Measurements from ENCODE around the gene RRAGD. TPM values are rescaled to one million over a fixed set of nuclear protein-coding genes. Genes with fewer than 3 reads are reported as not detected.
A peak's percentile ranks its signal among the peaks of the same experiment; 100 is the strongest.

The RRAGD gene
- total and polyA plus RNA-seq, 7 donors = 34.8 to 163 (median 123) TPM

DNA sequence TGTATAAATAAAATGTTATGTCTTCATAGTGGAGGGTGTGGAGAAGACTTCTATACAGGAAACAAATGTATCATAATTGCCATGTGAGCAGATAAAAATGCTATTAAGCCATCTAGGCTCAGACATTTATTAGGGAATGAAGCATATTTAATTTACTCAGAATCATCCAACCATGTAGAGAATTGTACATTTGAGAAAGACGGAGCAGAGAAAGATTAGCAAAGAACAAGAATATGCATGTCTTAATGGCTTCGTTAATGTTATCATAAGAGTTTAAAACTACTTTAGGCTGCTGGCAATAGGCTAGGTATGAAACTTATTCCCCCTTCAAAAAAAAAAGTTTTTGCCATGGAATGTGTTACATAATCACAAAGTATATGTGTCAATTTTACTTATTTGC lies 26.9 kb upstream of the RRAGD start:
- Histone ChIP-seq H3K36me3 (ENCODE audit: insufficient read depth in 1 of 2, low read depth in 1 of 2) (no peaks in the 10 kb centered on the region), H3K27me3 (ENCODE audit: insufficient read depth in 3 of 3, low read length in 2 of 3) (no peaks in the 10 kb centered on the region), H3K4me1 (no peaks in the 10 kb centered on the region), H3K4me3 (no peak overlapping the region), H3K9me3 (no peaks in the 10 kb centered on the region), H3K27ac (no peak overlapping the region)
- TF ChIP-seq, protein P1, sequence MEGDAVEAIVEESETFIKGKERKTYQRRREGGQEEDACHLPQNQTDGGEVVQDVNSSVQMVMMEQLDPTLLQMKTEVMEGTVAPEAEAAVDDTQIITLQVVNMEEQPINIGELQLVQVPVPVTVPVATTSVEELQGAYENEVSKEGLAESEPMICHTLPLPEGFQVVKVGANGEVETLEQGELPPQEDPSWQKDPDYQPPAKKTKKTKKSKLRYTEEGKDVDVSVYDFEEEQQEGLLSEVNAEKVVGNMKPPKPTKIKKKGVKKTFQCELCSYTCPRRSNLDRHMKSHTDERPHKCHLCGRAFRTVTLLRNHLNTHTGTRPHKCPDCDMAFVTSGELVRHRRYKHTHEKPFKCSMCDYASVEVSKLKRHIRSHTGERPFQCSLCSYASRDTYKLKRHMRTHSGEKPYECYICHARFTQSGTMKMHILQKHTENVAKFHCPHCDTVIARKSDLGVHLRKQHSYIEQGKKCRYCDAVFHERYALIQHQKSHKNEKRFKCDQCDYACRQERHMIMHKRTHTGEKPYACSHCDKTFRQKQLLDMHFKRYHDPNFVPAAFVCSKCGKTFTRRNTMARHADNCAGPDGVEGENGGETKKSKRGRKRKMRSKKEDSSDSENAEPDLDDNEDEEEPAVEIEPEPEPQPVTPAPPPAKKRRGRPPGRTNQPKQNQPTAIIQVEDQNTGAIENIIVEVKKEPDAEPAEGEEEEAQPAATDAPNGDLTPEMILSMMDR (IDR thresholded peaks at IDR 0.05) = no peak
- no peak for DNase-seq
- WGBS, 3 donors = 96 to 99% (median 98%) methylated on average over 2 of the region's 2 CpGs
- ATAC-seq = no peak
- intact Hi-C loops (cut with DNase I) = no loop called here

DNA sequence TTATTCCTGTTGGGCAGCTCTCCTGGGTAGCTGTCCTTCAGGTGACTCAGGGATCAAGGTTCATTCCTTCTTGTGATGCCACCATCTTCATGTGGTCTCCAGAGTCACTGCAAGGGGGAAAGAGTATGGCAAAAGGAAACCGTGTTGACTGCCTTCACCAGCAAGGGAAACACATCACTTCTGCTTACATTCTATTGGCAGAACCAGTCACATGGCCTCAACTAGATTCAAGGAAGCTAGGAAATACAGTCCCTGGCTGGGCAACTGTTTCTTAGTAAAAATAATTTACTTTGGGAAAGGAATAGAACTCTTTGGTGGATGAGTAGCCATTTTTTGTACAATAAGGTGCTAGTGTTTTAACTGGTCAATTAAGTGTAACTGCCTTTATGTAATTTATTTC lies 26.2 kb upstream of the RRAGD start:
- H3K27ac ChIP-seq = no peak overlapping the region
- H3K4me1 ChIP-seq = no peaks in the 10 kb centered on the region
- H3K36me3 ChIP-seq (ENCODE audit: insufficient read depth in 1 of 2, low read depth in 1 of 2) = no peaks in the 10 kb centered on the region
- ATAC-seq (no peak), DNase-seq (no peak)
- no peak overlapping the region for H3K4me3 ChIP-seq
- intact Hi-C loops (cut with DNase I) = no loop called here
- no peaks in the 10 kb centered on the region for H3K27me3 ChIP-seq (ENCODE audit: insufficient read depth in 3 of 3, low read length in 2 of 3)
- TF ChIP-seq, protein P1 (IDR thresholded peaks at IDR 0.05) = no peak
- no peaks in the 10 kb centered on the region for H3K9me3 ChIP-seq
- whole genome bisulfite sequencing, 3 donors = 63 to 70% (median 67%) methylated on average over 1 of the region's 1 CpG

DNA sequence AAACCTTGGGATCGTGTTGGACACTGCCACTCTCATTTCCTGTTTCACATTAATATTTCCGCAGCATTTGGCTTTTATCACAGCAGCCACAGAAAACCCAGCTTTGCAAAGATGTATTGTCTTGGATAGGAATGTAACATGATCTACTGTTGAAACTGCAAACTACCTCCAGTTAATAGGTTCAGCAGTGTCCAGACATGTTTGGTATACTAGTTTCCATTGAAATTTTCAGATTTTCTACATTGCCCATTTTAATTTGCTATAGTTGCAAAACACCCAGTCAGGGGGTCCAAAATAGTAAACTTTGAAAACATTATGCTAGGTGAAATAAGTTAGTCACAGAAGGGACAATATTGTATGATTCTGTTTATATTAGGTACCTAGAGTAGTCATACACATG lies 24.2 kb upstream of the RRAGD start:
- Histone ChIP-seq H3K36me3 (ENCODE audit: insufficient read depth in 1 of 2, low read depth in 1 of 2) (no peaks in the 10 kb centered on the region), H3K27me3 (ENCODE audit: insufficient read depth in 3 of 3, low read length in 2 of 3) (no peaks in the 10 kb centered on the region), H3K9me3 (no peaks in the 10 kb centered on the region), H3K27ac (no peak overlapping the region), H3K4me1 (no peaks in the 10 kb centered on the region), H3K4me3 (no peak overlapping the region)
- ATAC-seq = no peak
- WGBS, 3 donors = 32 to 38% (median 36%) methylated on average over 2 of the region's 2 CpGs
- intact Hi-C loops (cut with DNase I) = no loop called here
- TF ChIP-seq, protein P1 (IDR thresholded peaks at IDR 0.05) = no peak
- no peak for DNase-seq

DNA sequence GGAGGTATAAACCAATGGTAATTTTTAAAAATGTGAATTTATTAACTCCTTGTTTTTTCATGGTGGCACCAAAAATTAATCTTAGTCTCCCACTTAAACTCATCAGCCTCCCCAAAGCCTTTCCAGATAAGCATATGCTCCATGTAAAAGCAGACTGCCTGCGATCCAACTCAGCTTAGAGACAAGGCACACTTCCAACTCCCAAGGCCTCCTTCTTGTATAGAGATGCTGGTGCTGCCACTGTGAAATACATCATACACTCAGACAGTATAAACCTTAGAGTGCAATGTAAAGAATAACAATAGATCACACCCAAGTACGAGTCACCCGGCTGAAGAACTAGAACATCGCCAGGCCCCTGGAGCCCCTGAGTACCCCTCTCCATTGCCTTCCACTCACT lies 22.9 kb upstream of the RRAGD start:
- peaks cover 0 to 3% (median 0%) of the 10 kb centered on the region in 3 donors for H3K27me3 ChIP-seq (ENCODE audit: insufficient read depth in 3 of 3, low read length in 2 of 3)
- WGBS, 3 donors = 87 to 92% (median 90%) methylated on average over 4 of the region's 4 CpGs
- no peaks in the 10 kb centered on the region for H3K36me3 ChIP-seq (ENCODE audit: insufficient read depth in 1 of 2, low read depth in 1 of 2)
- ATAC-seq (no peak), DNase-seq (no peak)
- H3K4me1 ChIP-seq = no peaks in the 10 kb centered on the region
- intact Hi-C loops (cut with DNase I) = loop anchor here in 1 of 2 donors (5.0 kb wide), 1 partner anchor 242 kb away; no protein-coding TSS in a partner anchor
- H3K4me3 ChIP-seq = no peak overlapping the region
- TF ChIP-seq, protein P1 (IDR thresholded peaks at IDR 0.05) = no peak
- H3K9me3 ChIP-seq = no peaks in the 10 kb centered on the region
- H3K27ac ChIP-seq = no peak overlapping the region

DNA sequence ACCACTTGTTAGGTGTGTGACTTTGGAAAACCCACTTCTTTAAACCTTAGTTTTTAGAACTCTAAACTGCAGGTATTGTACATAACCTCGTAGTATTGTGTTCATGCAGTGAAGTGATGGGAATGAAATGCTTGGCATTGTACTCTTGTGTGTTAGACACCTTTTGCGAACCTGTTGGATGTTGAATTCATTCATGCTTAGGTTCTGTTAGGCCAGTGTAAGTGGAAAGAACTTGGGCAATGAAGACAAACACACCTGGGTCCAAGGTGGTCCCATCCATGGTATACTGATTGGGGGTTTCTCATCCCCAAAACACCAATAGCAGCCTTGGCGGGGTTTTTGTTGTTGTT lies 22.1 kb upstream of the RRAGD start:
- Histone ChIP-seq H3K4me3 (peak overlapping the region; percentile 88), H3K36me3 (ENCODE audit: insufficient read depth in 1 of 2, low read depth in 1 of 2) (no peaks in the 10 kb centered on the region), H3K4me1 (no peaks in the 10 kb centered on the region), H3K9me3 (no peaks in the 10 kb centered on the region), H3K27ac (no peak overlapping the region), H3K27me3 (ENCODE audit: insufficient read depth in 3 of 3, low read length in 2 of 3) (peaks cover 0 to 3% (median 0%) of the 10 kb centered on the region in 3 donors)
- intact Hi-C loops (cut with DNase I) = loop anchor here in 1 of 2 donors (5.0 kb wide), 1 partner anchor 243 kb away; no protein-coding TSS in a partner anchor
- TF ChIP-seq, protein P1 (IDR thresholded peaks at IDR 0.05) = no peak
- no peak for DNase-seq
- WGBS, 3 donors = 88 to 93% (median 90%) methylated on average over 3 of the region's 3 CpGs
- ATAC-seq = no peak
